Measurements from ENCODE around the gene PHKA2.

Gene PHKA2

DNA sequence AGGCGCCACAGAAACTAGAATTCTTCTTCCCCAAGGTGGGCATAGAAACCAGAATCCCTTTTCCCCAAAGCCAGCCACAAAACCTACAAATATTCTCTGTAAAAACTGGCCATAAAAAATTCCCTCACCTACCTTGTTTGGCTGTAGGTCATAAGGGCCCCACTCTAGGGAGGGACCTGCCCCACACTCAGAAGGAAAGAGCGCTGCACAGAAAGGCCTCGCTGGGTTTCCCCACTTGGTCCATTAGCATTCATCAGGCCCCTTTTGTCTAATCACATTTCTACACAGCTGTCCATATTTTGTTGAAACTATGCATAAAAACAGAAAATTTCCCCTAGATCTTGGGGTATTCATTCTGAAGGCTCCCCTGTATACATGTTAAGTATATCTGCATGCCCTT is 54.1 kb downstream of the PHKA2 start:
- DNase-seq = no peak

DNA sequence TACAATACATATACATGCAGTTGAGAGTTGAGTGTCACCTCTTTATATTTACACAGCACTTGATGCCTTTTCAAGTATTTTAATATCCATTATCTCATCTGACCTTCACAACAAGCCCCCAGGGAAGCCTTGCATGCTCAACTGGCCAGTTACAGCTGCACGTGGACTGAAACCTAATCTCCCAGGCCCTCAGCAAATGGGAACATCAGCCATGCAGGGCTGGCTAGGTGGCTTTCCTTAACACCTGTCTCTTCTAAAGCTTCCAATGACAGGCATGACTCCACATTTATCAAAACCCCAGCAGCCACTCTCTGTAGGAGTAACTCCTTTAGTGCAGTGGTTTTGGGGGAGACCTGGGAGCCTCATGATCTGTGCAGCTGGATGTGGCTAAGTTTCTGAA is 56.4 kb downstream of the PHKA2 start:
- DNase-seq = no peak

DNA sequence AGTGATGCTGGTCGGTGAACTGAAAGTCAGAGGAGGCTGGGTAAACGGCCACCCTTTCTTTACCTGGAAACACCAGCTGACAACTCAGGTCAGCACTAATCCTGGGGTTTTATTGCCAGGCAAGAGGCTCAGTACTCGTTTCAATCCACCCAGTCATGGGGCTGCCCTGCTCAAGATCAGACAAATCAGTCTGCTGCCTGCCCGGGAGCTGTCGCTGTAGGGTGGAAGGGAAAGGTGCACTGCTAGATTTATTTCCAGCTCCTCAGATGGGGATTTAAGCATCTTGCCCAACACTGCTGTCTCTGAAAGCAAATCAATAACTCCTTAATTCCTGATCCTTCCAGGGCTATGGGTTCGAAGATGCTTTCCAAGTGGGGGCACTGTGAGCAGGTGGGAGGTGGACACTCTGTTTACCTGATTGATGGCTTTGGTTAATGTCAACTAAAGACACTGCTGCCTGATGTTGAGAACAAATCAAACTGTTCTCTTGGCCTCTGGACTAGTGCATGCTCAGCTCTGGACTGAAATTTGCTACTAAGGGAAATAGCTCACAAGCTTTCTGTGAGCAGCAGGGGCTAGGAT is 59.3 kb downstream of the PHKA2 start:
- no peak for DNase-seq

- DNase-seq = no peak
These were observed 63.3 kb downstream of the PHKA2 start for GRCh38 chrX:18920566-18920965.

- DNase-seq = no peak
These were observed 63.8 kb downstream of the PHKA2 start for GRCh38 chrX:18920079-18920478.

- no peak for DNase-seq
These were observed 66.1 kb downstream of the PHKA2 start for GRCh38 chrX:18917831-18918230.

DNA sequence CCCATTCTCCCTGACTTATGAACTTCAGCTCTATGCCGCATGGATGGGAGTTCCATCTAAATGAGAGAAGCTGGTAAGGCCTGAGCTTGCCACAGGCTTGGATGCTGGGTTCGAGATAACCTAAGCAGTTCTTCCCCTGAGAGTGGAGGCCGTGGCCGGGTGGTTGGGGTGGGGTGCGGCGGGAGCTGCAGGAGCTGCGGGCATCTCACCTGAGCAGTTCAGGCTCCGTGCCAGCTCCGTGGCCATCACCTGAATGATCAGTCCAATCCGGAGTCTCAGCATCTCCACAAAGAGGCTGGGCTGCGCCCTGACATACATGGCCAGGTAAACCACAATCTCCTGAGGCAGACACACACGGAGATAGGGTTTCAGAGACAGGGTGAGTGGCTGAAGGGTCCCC is 77.6 kb downstream of the PHKA2 start:
- DNase-seq = no peak

- DNase-seq = no peak
These were observed 83.4 kb downstream of the PHKA2 start for GRCh38 chrX:18900401-18900976.

DNA sequence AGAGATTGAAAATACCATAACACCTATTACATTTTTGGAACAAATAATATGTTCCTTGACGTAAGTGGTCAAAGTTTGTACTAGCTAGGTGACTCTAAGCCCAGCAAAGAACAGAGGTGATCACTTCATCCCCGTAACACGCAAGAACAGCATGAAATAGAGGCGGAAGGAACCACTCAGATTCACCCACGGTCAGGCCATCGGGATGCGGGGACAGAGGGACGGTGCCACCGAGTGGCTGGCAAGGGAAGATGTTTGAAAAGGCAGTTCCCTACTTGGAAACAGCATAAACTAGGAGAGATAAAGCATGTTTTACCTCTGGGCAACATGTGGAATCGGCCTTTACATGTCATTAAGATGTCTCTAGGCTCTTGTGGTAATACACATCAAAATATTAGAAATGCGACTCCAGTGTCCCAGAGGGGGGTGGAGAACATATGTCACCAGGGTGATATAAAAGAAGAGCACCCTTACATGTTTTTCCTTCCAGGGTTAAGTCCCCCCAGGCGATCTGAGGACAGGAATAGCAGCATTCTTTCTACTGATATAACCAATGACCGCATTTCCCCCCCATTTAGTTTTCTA is 84.0 kb downstream of the PHKA2 start:
- no peak for DNase-seq

GRCh38 chrX:18898492-18898891 is 85.4 kb downstream of the PHKA2 start:
- DNase-seq = no peak

DNA sequence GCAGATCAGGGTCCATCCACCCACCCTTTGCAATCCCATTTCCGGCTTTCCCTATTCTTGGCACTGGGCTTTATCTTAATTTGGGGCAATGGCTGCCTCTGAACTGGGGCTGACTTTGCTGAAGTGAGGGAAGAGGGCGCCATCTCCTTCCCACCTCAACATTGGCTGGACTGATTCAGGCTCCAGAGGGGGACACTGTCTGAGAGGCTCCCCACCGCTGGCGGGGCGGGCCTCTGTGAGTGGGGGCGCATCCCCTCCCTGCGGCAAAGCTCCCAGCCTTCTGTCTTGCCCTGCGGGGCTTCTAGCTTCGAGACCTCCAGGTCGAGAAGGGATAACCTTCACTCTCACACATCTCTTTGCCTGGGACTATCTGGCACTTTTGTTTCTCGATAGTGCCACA is 85.8 kb downstream of the PHKA2 start:
- no peak for DNase-seq

GRCh38 chrX:18897611-18898010 is 86.3 kb downstream of the PHKA2 start:
- DNase-seq = no peak

DNA sequence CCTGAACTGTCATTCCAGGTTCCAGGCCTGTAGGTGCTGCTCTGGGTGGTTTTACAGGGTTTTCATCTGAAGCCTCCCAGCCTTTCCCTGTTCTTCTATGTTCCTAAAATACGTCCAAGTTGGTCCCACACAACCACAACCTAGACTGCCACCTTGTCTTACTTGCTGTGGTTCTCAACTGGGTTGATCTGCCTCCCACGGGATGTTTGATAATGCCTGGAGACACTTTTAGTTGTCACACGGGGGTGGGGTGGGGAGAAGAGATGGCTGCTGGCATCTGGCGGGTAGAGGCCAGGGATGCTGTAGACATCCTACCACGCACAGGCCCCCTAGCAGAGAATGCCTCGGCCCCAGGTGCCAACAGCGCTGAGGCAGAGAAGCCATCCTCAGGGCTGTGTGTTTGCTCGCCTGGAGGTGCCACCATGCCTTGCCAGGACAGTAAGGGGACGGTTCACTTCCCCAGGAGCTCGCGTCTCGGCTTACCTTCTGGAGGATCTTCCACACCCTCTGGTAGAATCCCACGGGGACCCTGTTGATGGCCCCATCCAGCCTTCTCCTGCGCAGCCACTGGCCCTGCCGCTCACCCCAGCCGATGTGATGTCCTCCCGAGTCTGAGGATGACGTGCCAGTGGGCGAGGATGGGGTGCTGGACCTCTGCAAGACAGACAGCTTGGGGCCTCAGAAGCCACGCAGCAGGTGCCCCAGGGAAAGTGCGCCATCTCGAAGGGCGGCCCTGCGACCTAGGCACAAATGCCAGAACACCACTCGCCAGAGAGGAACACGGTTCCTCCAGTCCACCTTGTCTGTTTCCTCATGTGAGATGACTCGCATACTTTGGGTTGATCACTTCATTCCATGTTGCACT is 87.0 kb downstream of the PHKA2 start:
- no peak for DNase-seq

DNA sequence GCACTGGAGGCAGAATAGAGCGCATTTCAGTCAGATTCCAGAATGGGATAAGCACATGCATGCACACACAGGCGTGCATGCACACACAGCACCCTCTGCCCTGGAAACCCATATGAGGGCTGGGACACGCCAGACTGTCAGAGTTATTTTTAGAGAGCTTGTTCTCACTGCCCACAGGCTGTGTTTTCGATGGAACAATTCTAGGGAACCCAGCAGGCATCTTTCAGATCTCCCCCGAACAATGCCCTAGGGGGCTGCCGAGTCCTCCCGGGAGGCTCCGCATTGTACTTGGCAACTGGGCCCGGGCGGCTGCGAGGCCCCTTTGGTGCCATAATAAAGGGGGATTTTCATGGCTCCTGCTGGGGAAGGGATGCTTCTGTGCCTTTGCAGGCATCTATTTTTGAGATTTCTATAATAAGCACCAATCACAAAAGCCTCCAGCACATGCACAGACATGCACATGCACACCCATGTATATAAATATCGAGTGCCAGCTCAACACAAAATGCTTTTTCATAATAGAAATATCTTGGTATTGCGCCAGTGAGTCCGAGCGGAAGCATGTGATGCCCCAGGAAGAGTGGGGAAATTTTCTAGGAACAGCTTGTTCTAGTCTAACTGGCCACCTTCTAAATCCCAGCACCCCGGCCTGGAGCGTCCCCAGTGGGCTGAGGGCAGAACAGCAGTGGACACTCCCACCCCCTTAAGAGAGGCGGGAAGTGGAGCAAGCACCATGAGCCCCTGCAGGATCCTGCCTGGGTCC is 88.5 kb downstream of the PHKA2 start:
- DNase-seq = no peak

GRCh38 chrX:18894156-18894555 is 89.8 kb downstream of the PHKA2 start:
- DNase-seq = no peak

DNA sequence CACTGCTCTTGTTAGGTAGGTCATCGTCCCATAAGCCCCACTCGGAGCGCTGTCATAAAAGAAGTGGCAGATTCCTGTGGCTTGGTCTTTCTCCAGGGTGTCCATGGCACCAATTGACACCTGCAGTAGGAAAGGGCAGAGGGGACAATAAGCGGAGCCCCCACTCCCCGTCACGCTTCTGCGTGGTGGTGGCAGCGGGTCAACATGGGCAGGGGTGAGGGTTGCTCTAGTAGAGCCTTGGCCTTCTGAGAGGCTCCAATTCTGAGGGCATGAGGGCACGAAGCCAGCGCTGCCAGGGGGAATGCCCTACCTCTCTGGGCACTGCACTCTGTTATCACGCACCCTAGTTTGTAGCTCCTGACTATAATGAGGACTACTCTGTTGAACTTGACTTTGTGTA is 90.4 kb downstream of the PHKA2 start:
- no peak for DNase-seq

DNA sequence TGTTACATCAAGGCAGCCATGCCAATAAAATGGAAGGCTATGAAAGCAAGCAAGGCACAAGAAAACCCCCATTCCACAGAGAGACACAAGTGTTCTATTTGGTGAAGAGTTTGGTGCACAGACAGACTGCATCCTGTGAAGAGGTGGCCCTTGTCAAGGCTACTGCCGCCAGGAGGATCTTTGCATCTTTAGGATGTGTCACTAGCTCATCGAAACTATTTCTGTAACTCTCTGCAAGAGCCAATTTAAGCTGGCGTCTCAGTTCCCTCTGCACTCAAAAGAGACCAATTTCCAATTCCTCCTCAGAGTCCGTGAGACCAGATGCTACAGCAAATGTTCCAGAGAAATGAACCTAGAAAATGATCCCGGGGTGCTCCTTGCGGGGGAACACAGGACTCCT is 91.0 kb downstream of the PHKA2 start:
- no peak for DNase-seq

- no peak for DNase-seq
These were observed 92.4 kb downstream of the PHKA2 start for GRCh38 chrX:18891548-18891945.

- DNase-seq = no peak
These were observed 93.0 kb downstream of the PHKA2 start for GRCh38 chrX:18890724-18891547.

DNA sequence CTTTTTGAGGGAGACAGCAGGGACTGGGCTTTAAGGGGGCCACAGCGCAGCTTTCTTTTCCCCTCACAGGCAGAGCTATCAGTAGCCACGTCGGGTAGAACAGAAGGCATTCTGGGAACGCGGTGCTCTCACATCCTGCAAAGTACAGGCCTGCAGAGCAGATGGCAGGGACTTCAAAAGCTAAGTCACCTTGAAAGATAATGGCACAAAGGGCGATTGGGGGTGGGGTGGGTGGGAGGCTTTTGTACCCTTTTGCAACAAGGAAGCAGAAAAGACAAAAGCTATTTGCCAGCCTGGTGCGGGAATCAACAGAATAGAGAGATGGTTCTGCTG is 93.9 kb downstream of the PHKA2 start:
- no peak for DNase-seq

GRCh38 chrX:18889346-18890048 is 94.4 kb downstream of the PHKA2 start:
- no peak for DNase-seq

DNA sequence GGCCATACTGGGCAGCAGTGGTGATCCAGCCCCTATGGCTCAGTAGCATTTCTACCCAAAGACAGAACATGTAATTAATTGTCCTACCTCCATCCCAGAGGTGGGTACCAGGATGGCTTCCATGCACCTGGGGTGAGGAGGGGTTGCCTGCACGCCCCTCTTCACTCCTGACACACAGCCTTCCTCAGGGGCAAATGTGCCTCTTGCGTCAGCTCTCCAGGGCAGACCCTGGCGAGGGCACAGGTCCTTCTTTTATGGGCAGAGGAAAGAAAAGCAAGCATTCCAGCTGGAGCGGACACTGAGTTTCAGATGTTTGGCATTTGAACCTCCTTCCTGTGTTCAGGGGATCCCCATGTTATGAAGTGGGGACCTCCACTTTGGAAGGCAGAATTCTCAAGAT is 95.6 kb downstream of the PHKA2 start:
- no peak for DNase-seq

All from CD4-positive, alpha-beta T cell treated with Interleukin-4 for 4 hours (primary cell).